HG02852 (cell line): ENCODE results near the gene PELI3.
"Not testable (repeated sequence)": the region's sequence is repeated elsewhere in the genome, so short reads cannot be mapped to it uniquely, and the experiment has no call there.

Experiments used
- ATAC-seq: cut with Tn5 transposase; IDR thresholded peaks from one replicate; pipeline ENCODE4 v1.9.1; 2021; ENCODE audit warnings: mild to moderate bottlenecking, moderate library complexity; ENCODE audit not compliant: unreplicated experiment

Gene PELI3, protein sequence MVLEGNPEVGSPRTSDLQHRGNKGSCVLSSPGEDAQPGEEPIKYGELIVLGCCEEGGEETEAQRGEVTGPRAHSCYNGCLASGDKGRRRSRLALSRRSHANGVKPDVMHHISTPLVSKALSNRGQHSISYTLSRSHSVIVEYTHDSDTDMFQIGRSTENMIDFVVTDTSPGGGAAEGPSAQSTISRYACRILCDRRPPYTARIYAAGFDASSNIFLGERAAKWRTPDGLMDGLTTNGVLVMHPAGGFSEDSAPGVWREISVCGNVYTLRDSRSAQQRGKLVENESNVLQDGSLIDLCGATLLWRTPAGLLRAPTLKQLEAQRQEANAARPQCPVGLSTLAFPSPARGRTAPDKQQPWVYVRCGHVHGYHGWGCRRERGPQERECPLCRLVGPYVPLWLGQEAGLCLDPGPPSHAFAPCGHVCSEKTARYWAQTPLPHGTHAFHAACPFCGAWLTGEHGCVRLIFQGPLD

DNA sequence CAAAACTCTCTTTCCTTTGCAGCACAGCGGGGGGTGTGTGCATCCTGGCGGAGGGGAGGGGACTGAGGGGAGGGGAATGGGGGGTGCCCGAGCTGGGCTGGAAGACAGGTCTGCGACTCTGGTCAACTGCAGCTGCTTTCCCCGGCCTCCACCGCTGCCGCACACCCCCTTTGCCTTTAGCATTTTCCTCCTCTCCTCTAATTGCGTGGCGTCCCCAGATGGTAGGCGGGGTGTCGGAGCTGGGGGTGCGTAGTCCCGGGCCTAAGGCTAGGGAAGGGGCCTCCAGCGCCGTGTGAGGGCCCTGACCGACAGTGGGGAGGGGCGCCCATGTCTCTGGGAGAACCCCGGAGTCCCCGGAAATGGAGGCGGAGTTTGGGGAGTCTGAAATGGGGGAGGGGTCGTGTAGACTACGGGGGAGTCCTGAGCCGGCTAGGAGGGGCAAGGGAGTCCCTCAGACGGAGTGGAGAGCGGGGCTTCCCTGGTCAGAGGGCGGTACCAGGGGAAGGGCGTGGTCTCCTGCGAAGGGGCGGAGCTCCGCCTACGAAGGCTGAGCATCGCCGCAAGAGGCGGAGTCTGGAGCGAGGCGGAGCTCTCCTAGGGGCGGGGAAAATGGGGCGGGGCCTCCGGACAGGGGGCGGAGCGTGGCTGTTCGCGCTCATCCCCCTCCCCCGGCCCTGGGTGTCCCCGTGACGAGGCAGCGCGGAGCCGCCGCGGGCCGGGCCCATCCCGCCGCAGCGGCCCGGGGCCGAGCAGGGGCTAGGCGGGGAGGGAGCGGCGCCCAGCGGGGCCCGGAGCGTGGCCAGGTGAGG lies at the start of gene PELI3:
TSS of gene PELI3 (plus strand) at position 681 of the 809 bp plus-strand sequence. CDS start 1,224 bp downstream, outside the sequence.
- ATAC-seq: peak; percentile 79

DNA sequence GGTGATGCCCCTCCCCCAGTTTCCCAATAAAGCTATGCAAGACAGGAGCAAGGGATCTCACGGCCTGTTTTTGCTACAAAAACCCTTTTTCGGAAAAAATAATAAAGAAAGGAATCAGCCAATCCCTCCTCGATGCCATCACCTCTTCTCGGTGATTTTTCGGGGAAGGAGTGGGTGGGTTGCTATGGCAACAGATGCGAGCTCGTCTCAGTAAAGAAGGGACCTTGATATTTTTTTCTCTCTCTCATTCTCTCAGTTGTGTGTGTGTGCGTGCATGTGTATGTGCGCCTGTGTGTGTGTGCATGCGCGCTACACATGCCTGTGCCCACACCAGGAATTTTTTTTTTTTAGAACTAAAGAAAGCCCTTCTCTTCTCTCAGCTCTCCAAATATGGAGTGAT lies 49.7 kb upstream of the PELI3 start:
- no peak for ATAC-seq

DNA sequence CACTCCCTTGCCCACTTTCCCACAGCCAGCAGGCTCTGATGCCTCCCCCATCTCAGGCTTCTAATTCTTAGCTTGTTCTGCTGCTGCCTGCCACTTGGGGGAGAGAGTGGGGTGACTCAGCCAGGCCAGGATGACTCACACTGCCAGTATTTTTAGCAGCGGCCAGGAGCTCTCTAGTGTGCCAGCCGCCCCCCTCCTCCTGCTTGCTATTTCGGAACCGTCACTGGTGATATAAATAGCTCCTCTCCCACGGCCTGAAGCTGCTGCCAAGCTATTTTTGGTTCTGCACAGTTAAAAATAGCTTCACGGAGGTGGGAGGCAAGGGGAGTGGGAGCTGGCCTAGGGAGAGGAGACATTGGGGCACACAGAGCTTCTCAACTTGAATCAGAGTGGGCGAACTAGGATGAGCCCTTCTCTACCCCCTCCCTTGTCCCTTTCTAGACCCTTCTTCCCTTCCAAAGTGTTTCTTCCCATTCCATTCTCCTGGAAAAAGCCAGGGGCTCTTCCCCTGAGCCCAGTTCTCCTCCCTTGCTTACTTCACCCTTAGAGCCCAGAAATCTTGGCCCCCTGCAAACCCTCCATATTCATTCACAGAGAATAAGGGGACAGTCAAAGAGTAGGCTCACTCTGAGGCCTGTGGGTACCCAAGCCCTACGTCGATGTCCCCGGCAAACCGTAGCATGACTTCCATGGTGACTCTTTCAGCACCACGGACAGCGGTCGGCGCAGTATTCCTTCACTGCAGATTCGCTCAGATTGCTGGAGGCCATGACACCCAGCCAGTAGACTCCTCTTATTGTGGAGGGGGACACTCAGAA lies 48.3 kb upstream of the PELI3 start:
- no peak for ATAC-seq

DNA sequence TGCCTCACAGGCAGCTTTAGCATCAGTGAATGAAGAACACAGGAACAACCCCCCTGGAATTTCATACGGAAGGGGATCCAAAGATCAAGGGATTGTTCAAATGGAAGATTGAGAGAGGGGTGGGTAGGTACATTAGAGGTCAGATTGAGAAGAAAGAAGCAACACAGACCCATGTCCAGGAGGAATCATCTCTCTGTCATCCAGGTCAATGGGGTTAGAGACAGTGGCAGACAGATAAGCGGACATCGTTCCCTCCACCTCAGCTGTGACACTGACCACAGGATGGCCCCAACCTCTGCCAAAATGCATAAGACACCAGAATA lies 47.8 kb upstream of the PELI3 start:
- ATAC-seq: no peak

DNA sequence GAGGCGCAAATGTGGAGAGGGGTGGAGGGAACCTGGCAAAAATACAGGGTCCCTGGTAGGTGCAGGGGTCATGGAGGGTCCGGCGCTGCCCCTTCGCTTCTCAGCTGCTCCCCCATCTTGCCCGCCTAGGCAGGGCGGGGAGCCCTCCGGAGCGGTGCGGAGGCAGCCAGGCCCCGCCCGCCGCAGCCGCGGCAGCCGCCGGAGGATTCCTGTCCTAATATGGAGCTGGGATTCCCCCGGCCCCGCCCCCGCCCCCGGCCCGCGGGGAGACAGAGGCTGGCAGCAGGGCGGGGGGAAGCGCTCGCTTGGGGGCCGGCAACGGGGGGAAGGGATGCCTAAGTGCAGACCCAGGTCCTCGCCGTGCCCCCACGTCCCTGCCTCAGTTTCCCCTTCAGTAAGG lies 46.9 kb upstream of the PELI3 start:
- ATAC-seq: no peak

DNA sequence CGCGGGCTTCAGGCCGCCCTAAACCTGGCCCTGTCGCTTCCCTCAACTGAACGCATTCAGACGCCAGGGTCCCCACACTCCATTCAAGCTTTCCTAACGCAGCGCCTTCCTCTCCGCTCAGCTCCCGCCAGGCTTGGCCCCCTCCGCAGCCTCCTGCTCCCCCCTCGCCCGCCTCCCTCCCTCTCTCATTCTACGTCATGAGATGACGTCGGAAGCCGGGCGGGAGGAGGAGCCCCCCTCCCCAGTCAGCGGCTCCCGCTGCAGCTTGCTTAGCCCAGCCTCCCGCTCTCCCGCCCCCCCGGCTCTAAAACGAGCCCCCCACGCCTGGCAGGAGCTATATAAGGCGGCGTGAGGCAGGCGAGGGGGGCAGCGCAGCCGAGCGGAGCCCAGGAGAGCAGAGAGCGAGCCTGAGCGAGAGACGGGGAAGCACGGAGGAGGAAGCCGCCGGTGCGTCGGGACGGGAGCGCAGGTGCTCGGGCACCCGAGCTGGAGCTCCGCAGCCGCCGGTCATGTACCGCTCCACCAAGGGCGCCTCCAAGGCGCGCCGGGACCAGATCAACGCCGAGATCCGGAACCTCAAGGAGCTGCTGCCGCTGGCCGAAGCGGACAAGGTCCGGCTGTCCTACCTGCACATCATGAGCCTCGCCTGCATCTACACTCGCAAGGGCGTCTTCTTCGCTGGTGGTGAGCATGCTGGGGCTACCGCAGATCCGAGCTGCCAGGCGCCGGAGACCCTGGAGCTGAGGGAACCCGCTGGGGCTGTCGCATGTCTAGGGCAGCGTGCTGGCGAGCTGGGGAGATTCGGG lies 45.8 kb upstream of the PELI3 start, which contains the start of gene NPAS4:
TSS of gene NPAS4 (plus strand) at position 365 of the 806 bp plus-strand sequence. CDS start at position 510, 145 bp downstream.
- ATAC-seq: no peak

DNA sequence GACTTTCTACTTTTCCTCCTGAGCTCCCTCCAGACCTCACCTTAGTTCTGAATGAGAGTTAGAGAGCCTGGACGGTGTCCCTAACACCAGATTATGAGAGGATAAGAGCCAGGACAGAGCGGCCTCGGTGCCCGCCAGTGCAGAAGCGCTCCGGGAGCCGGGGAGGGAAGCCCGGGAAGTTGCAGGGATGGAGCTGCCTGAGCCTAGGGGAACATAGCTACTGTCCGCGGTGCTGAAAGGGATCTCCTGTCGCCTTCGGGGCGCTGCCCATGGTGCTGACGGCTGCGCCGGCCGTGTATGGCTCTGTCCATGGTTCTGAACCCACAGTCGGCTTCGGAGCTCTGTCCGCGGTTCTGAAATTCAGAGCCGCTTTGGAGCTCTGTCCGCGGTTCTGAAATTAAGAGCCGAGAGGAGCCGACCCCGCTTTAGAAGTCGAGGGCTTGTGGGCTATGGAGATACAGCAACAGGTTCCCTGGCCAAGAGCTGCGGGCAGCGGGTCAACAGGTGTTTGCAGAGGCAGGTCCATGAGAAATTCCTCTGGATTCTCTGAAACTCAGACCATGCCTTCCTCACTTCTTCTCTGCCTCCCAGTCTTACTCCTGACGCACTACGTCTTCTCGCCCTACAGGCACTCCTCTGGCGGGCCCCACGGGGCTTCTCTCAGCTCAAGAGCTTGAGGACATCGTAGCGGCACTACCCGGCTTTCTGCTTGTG lies 45.1 kb upstream of the PELI3 start:
- ATAC-seq: no peak

DNA sequence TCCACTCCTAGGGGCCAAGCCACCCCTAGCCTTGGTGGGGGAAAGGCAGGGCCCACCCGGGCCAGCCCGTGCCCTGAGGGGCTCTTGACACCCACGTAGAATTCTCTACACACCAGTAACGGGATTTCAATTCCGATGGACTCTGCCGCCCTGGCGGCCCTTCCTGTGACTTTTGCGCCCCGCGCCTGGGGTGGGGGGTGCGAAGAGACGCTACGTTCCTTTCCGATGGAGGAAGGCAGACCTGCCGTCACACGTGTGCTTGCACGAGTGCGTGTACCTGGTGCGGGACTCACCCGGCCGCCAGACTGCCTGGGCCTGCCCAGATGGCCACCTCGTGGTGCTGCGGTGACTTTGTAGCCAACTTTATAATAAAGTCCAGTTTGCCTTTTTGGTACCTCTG lies 40.4 kb upstream of the PELI3 start:
- no peak for ATAC-seq

DNA sequence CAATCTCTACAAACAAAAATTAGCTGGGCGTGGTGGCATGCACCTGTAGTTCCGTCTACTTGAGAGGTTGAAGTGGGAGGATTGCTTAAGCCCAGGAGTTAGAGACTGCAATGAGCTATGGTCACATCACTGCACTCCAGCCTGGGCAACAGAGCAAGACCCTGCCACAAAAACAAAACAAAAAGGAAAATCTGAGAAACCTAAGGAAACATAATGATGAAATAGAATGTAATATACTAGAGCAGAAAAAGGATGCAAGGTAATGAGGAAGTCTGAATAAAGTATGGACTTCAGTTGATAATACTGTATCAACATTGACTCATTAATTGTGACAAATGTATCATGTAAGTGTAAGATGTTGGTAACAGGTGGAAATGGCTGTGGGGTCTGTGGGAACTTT lies 37.8 kb upstream of the PELI3 start:
- no peak for ATAC-seq

DNA sequence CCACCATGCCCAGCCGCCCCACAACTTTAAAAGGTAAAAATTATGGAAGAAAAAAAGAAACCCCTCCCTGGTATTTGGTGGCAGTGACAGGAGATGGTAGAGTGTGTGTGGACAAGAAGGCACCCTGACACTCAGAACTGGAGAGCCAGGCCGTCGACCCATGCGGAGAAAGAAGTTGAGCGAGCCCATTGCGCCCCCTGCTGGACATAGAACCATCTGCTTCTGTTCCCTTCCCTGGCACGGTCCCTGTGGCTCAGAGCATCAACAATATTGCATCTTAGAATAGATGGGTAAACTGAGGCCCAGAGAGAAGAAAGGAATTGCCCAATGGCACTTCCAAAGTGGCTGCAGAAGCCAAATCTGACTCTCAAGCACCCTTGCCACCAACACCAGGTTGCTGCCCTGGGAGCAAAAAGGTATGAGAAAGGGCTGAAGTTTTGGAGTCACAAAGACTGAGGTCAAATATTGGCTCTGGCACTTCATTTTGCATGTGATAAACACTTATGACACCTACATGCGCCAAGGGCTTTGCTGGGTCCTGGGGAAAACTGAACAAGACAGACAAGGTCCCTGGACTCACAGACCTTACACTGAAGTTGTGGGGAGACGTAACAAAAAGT lies 36.6 kb upstream of the PELI3 start:
- no peak for ATAC-seq

DNA sequence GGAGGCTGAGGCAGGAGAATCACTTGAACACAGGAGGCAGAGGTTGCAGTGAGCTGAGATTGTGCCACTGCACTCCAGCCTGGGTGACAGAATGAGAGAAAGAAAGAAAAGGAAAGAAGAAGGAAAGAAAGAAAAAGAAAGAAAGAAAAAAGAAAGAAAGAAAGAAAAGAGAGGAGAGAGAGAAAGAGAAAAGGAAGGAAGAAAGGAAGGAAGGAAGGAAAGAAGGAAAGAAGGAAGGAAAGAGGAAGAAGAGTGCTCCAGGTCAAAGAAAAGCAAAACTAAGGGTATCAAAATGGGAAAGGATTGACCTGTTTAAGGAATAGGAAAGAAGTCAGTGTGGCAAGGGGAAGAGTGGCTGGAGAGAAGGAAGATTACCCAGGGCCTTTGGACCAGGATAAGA lies 35.4 kb upstream of the PELI3 start:
- ATAC-seq: not testable (repeated sequence)

DNA sequence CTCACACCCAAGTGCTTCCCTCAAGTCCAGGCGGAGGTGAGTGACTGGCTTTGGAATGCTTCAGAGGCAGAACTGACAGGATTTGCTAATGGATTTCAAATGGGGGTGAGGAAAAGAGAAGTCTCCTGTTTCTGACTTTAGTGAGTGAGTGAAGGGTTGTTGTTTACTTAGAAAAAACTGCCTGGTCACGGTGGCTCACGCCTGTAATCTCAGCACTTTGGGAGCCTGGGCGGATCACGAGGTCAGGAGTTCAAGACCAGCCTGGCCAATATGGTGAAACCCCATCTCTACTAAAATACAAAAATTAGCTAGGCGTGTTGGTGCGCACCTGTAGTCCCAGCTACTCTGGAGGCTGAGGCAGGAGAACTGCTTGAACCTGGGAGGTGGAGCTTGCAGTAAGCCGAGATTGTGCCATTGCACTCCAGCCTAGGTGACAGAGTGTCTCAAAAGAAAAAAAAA lies 34.8 kb upstream of the PELI3 start:
- not testable (repeated sequence) for ATAC-seq

DNA sequence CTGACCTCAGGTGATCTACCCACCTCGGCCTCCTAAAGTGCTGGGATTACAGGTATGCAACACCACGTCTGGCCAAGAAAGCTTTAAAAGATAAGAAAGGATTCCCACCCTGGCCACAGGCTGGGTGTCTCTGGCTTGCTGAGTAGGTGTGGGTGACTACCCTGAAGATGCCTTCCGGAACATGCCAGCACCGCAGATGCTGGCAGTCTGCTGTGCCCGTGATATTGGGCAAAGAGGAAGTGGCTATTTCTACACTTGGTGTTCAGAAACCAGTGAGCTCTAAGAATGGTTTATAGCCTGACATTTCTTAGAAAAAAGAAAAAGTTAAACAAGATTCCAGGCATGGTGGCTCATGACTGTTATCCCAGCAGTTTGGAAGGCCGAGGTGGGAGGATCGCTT lies 34.1 kb upstream of the PELI3 start:
- ATAC-seq: no peak

DNA sequence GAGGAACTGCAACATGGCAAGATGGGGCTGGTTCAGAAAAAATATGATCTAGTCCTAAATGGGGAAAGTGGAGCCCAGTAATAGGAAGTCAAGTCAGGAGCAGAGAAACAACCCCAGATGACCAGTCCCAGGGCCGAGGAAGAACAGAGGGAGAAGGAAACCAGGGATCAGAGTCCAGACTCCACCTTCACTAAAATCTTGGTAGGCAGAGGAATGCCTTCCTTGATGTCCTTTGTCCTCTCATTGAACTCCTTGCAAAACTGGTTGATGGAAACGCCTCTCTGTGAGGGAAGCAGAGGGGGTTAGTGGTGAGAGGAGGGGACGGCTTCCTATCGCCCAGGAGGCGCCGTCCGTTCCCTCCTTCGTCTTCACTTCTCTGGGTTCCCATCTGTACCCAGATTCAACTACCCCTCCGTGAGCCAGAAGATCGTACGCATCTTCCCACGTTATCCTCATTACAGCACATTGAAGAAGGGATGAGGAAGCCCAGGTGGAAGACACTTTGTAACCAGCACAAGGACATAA lies 28.7 kb upstream of the PELI3 start:
- ATAC-seq: no peak

DNA sequence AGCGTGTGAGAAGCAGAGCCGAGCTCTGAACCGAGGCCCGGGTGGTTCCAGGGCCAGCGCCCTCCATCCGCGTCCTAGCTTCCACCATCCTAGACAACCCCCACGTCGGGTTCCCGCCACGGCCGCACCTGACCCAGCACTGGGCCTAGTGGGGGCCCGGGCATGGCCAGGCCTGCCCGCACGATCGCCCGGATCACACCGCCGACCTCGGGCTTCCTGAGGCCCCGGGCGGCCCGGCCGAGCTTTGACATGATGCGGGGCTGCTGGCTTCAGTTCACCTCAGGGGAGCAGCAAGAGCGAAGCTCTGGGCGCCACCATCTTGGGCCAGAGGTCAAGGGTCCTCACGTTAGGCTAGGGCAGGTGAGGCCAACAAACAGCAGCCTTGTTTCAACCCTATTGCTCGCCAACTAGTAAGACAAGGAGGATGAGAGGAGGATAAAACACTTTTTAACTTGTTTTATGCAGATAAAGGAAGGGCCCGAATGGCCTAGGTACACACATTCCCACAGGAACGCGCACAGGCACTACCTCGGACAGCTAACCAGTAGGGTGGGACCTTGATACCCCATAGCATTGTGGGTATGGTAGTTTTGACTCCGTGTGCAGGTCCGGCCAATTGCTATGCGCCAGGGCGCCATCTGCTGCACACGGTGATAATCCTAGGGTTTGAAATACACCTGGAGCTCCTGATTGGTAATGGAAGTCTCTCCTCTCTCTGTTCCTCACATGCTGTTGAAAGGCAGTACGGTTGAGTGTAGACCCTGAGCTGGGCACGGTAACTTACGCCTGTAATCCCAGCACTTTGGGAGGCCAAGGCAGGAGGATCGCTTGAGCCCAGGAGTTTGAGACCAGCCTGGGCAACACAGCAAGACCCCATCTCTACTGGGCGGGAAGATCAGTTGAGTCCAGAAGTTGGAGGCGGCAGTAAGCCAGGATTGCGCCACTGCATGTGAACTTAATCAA lies 27.9 kb upstream of the PELI3 start, which contains the start of gene MRPL11:
TSS of gene MRPL11 (minus strand) at position 345 of the 963 bp plus-strand sequence. CDS start at position 251, 94 bp downstream.
- peak; percentile 85 for ATAC-seq

DNA sequence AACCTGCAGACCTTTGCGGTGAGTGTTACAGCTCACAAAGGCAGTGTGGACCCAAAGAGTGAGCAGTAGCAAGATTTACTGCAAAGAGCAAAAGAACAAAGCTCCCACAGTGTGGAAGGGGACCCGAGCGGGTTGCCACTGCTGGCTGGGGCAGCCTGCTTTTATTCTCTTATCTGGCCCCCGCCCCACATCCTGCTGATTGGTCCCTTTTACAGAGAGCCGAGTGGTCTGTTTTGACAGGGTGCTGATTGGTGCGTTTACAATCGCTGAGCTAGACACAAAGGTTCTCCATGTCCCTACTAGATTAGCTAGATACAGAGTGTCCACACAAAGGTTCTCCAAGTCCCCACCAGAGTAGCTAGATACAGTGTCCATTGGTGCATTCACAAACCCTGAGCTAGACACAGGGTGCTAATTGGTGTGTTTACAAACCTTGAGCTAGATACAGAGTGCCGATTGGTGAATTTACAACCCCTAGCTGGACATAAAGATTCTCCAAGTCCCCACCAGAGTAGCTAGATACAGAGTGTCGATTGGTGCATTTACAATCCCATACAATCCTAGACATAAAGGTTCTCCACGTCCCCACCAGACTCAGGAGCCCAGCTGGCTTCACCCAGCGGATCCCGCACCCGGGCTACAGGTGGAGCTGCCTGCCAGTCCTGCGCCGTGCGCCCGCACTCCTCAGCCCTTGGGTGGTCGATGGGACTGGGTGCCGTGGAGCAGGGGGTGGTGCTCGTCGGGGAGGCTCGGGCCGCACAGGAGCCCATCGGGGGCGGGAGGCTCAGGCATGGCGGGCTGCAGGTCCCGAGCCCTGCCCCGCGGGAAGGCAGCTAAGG lies 26.4 kb upstream of the PELI3 start:
- not testable (repeated sequence) for ATAC-seq

DNA sequence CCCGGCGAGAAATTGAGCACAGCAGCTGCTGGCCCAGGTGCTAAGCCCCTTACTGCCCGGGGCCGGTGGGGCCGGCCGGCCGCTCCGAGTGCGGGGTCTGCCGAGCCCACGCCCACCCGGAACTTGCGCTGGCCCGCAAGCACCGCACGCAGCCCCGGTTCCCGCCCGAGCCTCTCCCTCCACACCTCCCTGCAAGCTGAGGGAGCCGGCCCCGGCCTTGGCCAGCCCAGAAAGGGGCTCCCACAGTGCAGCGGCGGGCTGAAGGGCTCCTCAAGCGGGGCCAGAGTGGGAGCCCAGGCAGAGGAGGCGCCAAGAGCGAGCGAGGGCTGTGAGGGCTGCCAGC lies 25.8 kb upstream of the PELI3 start:
- not testable (repeated sequence) for ATAC-seq
